ENCODE data around the gene DNAH9.

GRCh38 chr17:11779892-11780291, 181.6 kb downstream of the DNAH9 start:
- TF ChIP-seq POLR2AphosphoS5 (IDR thresholded peaks at IDR 0.05; ENCODE audit: low read depth) (no peak), CTCF (IDR thresholded peaks at IDR 0.05; ENCODE audit: insufficient read depth, low read length) (no peak)
